Gastrocnemius medialis (tissue), 4 donors: ENCODE data around the gene LPCAT2.

ENCODE experiments used
- CTCF ChIP-seq, 5 experiments: fragments of 450-650 bp in 3 of 5; fragments of 200-600 bp in 2 of 5; sonication (generic) in 2 of 5; IDR thresholded peaks in 4 of 5; conservative IDR thresholded peaks in 1 of 5; 1 replicate in 4 of 5; 2 replicates in 1 of 5; pipeline ENCODE4 v1.5.1; 2016 to 2019; ENCODE audit warnings: antibody characterized with exemption in 5 of 5, mild to moderate bottlenecking in 3 of 5, moderate library complexity in 3 of 5
- POLR2A ChIP-seq, 2 donors: fragments of 450-650 bp; IDR thresholded peaks; one replicate each; pipeline ENCODE4 v1.6.1; 2017; ENCODE audit warnings: antibody characterized with exemption in 2 of 2, mild to moderate bottlenecking in 2 of 2, moderate library complexity in 2 of 2

GRCh38 chr16:55622930-55623561, 114.2 kb downstream of the LPCAT2 start:
- TF ChIP-seq CTCF (IDR thresholded peaks at IDR 0.05 in 4 of 5, conservative IDR thresholded peaks at IDR 0.05 in 1 of 5) (no peak), POLR2A (IDR thresholded peaks at IDR 0.05) (no peak)
